RWPE1 (cell line): ENCODE results near the gene PRPF6.

Experiments used
- CTCF ChIA-PET: fragments of 350-600 bp; sonication (Branson Sonifier 250); formaldehyde crosslinking; extraction: SDS; loops from one replicate; lab custom pipeline; 2021; lab: Yijun Ruan, JAX
- POLR2A ChIA-PET: fragments of 400-600 bp; formaldehyde crosslinking; extraction: SDS; loops from one replicate; lab custom pipeline; 2020; ENCODE audit warnings: antibody characterized with exemption; ENCODE audit not compliant: low non-redundant PET; lab: Yijun Ruan, JAX
- DNase-seq: peaks from one replicate; pipeline ENCODE4 v3.0.0; 2012; ENCODE audit warnings: low spot score
- H3K27ac ChIP-seq: fragments of 450-650 bp; 2 replicates; pipeline ENCODE4 v1.5.1; 2017
- CTCF ChIP-seq: fragments of 450-650 bp; conservative IDR thresholded peaks from 2 replicates; pipeline ENCODE4 v1.5.1; 2017; ENCODE audit warnings: low read depth, mild to moderate bottlenecking

The PRPF6 gene

GRCh38 chr20:64044484-64045247 lies 63.7 kb downstream of the PRPF6 start:
- H3K27ac ChIP-seq, result peak overlapping the region; percentile 78
- ChIA-PET CTCF (interaction anchor here (0.6 to 2.7 kb wide), 12 partner anchors 8 to 1634 kb away, joined by 3 to 10 read pairs (median 4); partner anchors contain the start of gene TPD52L2), POLR2A (interaction anchor here (0.6 kb wide), 1 partner anchor 15 kb away, joined by 3 read pairs; no protein-coding TSS in a partner anchor)
- DNase-seq, result peak; percentile 86
- TF ChIP-seq CTCF, result no peak

DNA sequence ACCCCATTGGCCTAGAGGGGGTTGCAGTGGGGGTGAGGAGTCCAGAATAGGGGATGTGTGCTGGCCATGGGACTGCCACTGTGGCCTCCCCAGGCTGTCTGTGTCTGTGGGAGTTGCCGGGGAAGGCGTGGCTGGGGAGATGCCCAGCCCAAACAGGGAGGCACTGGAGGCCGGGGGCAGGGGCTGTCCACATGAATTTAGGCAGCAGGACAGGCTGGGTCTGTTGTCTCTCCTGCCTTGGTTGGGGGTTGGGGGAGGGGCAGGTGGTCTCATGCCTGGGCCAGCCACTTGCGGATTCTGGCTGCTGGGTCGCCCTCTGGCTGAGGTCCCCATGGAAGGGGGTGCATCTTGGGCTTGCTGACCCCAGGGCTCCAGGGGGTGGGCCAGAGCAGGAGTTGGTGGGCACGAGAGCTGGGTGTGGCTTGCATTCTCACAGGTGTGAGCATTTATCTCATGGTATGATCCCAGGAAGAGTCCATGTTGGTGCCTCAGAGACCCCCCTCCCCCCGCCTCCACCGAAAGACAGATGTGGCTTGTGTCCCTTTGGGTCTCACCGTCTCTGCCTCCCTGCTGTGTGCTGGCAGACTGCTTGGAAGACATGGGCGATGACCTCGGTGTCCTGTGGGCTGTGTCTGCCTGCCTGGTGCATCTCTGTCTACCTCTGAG lies 64.5 kb downstream of the PRPF6 start:
- CTCF ChIA-PET, result interaction anchor here (0.6 to 2.7 kb wide), 9 partner anchors 9 to 181 kb away, joined by 3 to 10 read pairs (median 4); partner anchors contain the start of gene TPD52L2
- no peak for DNase-seq

GRCh38 chr20:64047046-64047389 lies 66.1 kb downstream of the PRPF6 start:
- DNase-seq, result no peak
- no peak overlapping the region for H3K27ac ChIP-seq
- POLR2A ChIA-PET, result no interaction called here
- CTCF ChIA-PET, result interaction anchor here (0.7 to 1.7 kb wide), 4 partner anchors 8 to 36 kb away, joined by 3 to 9 read pairs (median 8); no protein-coding TSS in a partner anchor
- no peak for TF ChIP-seq CTCF

More for the DNA sequence above, 64.5 kb downstream of the PRPF6 start:
- POLR2A ChIA-PET, result interaction anchor here (0.6 kb wide), 1 partner anchor 16 kb away, joined by 3 read pairs; no protein-coding TSS in a partner anchor
- TF ChIP-seq CTCF, result no peak
- H3K27ac ChIP-seq, result peak overlapping the region; percentile 78

GRCh38 chr20:64047968-64048401 lies 67.1 kb downstream of the PRPF6 start:
- TF ChIP-seq CTCF, result no peak
- no peak for DNase-seq
- ChIA-PET CTCF (interaction anchor here (0.7 to 1.7 kb wide), 6 partner anchors 9 to 97 kb away, joined by 3 to 9 read pairs (median 6); partner anchors contain the start of gene TCEA2), POLR2A (no interaction called here)
- H3K27ac ChIP-seq, result no peak overlapping the region

- no peak for DNase-seq
- CTCF ChIA-PET, result interaction anchor here (0.7 to 1.6 kb wide), 6 partner anchors 9 to 97 kb away, joined by 3 to 8 read pairs (median 4); partner anchors contain the start of gene TCEA2
- H3K27ac ChIP-seq, result no peak overlapping the region
- POLR2A ChIA-PET, result no interaction called here
- no peak for TF ChIP-seq CTCF
These were observed 67.6 kb downstream of the PRPF6 start for GRCh38 chr20:64048402-64049044.
